ENCODE results near the gene ING4.

The ING4 gene

GRCh38 chr12:6699989-6700645 lies 37.2 kb upstream of the ING4 start (continued):
- TF ChIP-seq CREB5 (CRISPR knock-in tag; IDR thresholded peaks at IDR 0.05; ENCODE audit: low read depth), result no peak
- no peak for TF ChIP-seq CSRNP3 (CRISPR knock-in tag; IDR thresholded peaks at IDR 0.05)
- no peak for TF ChIP-seq ZNF565 (CRISPR knock-in tag; conservative IDR thresholded peaks at IDR 0.05; ENCODE audit: low read depth)

GRCh38 chr12:6699259-6699988 lies 36.5 kb upstream of the ING4 start:
- TF ChIP-seq ZFP3 (CRISPR knock-in tag; IDR thresholded peaks at IDR 0.05) (no peak), CSDC2 (CRISPR knock-in tag; IDR thresholded peaks at IDR 0.05) (no peak), ZFP30 (CRISPR knock-in tag; IDR thresholded peaks at IDR 0.05) (no peak), SNAI2 (CRISPR knock-in tag; IDR thresholded peaks at IDR 0.05) (no peak), CREB5 (CRISPR knock-in tag; IDR thresholded peaks at IDR 0.05; ENCODE audit: low read depth) (no peak), ZNF8 (CRISPR knock-in tag; IDR thresholded peaks at IDR 0.05) (no peak)
- ATAC-seq, result peak; percentile 52

GRCh38 chr12:6698352-6699046 lies 35.6 kb upstream of the ING4 start:
- TF ChIP-seq ZNF70 (CRISPR knock-in tag; IDR thresholded peaks at IDR 0.05), result no peak
- TF ChIP-seq TSHZ2 (CRISPR knock-in tag; IDR thresholded peaks at IDR 0.05), result no peak
- TF ChIP-seq ZFP30 (CRISPR knock-in tag; IDR thresholded peaks at IDR 0.05), result no peak
- no peak for TF ChIP-seq GLIS3 (CRISPR knock-in tag; IDR thresholded peaks at IDR 0.05)
- no peak for TF ChIP-seq ARNTL (CRISPR knock-in tag; IDR thresholded peaks at IDR 0.05; ENCODE audit: borderline replicate concordance, low read depth)
- TF ChIP-seq PPARA (CRISPR knock-in tag; IDR thresholded peaks at IDR 0.05; ENCODE audit: borderline replicate concordance), result no peak
- no peak for TF ChIP-seq ZNF8 (CRISPR knock-in tag; IDR thresholded peaks at IDR 0.05)
- no peak for TF ChIP-seq TCF4 (CRISPR knock-in tag; IDR thresholded peaks at IDR 0.05; ENCODE audit: borderline replicate concordance)
- TF ChIP-seq SNAI2 (CRISPR knock-in tag; IDR thresholded peaks at IDR 0.05), result no peak
- TF ChIP-seq ZFP3 (CRISPR knock-in tag; IDR thresholded peaks at IDR 0.05), result no peak
- no peak for TF ChIP-seq ZNF565 (CRISPR knock-in tag; conservative IDR thresholded peaks at IDR 0.05; ENCODE audit: low read depth)
- TF ChIP-seq ESRRG (CRISPR knock-in tag; IDR thresholded peaks at IDR 0.05), result no peak
- no peak for TF ChIP-seq TOX (CRISPR knock-in tag; IDR thresholded peaks at IDR 0.05; ENCODE audit: borderline replicate concordance)
- TF ChIP-seq OSR1 (CRISPR knock-in tag; IDR thresholded peaks at IDR 0.05), result no peak
- no peak for TF ChIP-seq CREB5 (CRISPR knock-in tag; IDR thresholded peaks at IDR 0.05; ENCODE audit: low read depth)
- no peak for TF ChIP-seq CSDC2 (CRISPR knock-in tag; IDR thresholded peaks at IDR 0.05)
- ATAC-seq, result no peak

Measured in SK-N-SH treated with all-trans-retinoic acid at 6 μM for 48 hours (cell line).